Smooth muscle cell (in vitro differentiated cells): ENCODE measurements around the gene PRMT2. TPM values are rescaled to one million over a fixed set of nuclear protein-coding genes. Genes with fewer than 3 reads are reported as not detected.

Experiments used
- DNase-seq: peaks from one replicate; lab custom pipeline; 2025; ENCODE audit not compliant: unreplicated experiment; lab: John Stamatoyannopoulos, UW
- H2AFZ ChIP-seq: fragments of 200-600 bp; sonication (generic); 2 replicates; pipeline ENCODE4 v1.6.0; 2016; ENCODE audit warnings: antibody characterized with exemption, low read depth, mild to moderate bottlenecking
- H3F3A ChIP-seq: fragments of 200-600 bp; sonication (generic); 2 replicates; pipeline ENCODE4 v1.6.0; 2017; ENCODE audit warnings: antibody characterized with exemption, low read depth
- H3K27ac ChIP-seq: fragments of 200-600 bp; sonication (generic); 2 replicates; pipeline ENCODE4 v1.5.1; 2016; ENCODE audit warnings: low read depth, mild to moderate bottlenecking
- H3K27me3 ChIP-seq: fragments of 200-600 bp; sonication (generic); 2 replicates; pipeline ENCODE4 v1.6.1; 2016; ENCODE audit warnings: low read depth, mild to moderate bottlenecking
- H3K36me3 ChIP-seq: fragments of 200-600 bp; sonication (generic); 2 replicates; pipeline ENCODE4 v1.5.1; 2016; ENCODE audit warnings: low read depth
- H3K4me1 ChIP-seq: fragments of 200-600 bp; sonication (generic); 2 replicates; pipeline ENCODE4 v1.5.1; 2016; ENCODE audit warnings: low read depth
- H3K4me2 ChIP-seq: fragments of 200-600 bp; sonication (generic); 2 replicates; pipeline ENCODE4 v1.6.0; 2016; ENCODE audit warnings: mild to moderate bottlenecking
- H3K4me3 ChIP-seq: fragments of 200-600 bp; sonication (generic); 2 replicates; pipeline ENCODE4 v1.5.1; 2016; ENCODE audit warnings: mild to moderate bottlenecking
- H3K79me2 ChIP-seq: fragments of 200-600 bp; sonication (generic); 2 replicates; pipeline ENCODE4 v1.6.0; 2016; ENCODE audit warnings: low read depth, mild to moderate bottlenecking
- H3K9ac ChIP-seq: fragments of 200-600 bp; sonication (generic); 2 replicates; pipeline ENCODE4 v1.6.0; 2016; ENCODE audit warnings: low read depth
- H3K9me3 ChIP-seq: fragments of 200-600 bp; sonication (generic); replicated peaks from 2 replicates; pipeline ENCODE4 v1.5.1; 2016; ENCODE audit warnings: low read depth
- H4K20me1 ChIP-seq: fragments of 200-600 bp; sonication (generic); 2 replicates; pipeline ENCODE4 v1.6.0; 2016; ENCODE audit warnings: low read depth
- CTCF ChIP-seq: fragments of 200-600 bp; sonication (generic); IDR thresholded peaks from 2 replicates; pipeline ENCODE4 v1.5.1; 2017; ENCODE audit warnings: borderline replicate concordance, mild to moderate bottlenecking, antibody characterized with exemption; ENCODE audit not compliant: insufficient read depth, poor library complexity, severe bottlenecking
- WGBS: methylation state at CpG from one replicate; pipeline ENCODE4 v1.1.7; 2016; ENCODE audit warnings: low lambda C conversion rate; 5-methylcytosine and 5-hydroxymethylcytosine counted together
- polyA plus RNA-seq: library from polyadenylated mRNA; unstranded; fragments of >200 nt; fragmentation: Nextera tagmentation; extraction: Ambion mirVana; gene quantifications from 2 replicates; pipeline ENCODE4 v1.2.1, GENCODE V29; 2016
- total RNA-seq: library from RNA; depleted of rRNA; stranded (reverse); fragments of >200 nt; gene quantifications from 2 replicates; pipeline ENCODE4 v1.2.3, GENCODE V29; 2014

PRMT2 gene
- total and polyA plus RNA-seq, 2 experiments from 2014 or later, result 61.9 to 97.9 TPM

- Histone ChIP-seq H3K36me3 (no peaks in the 10 kb centered on the region), H3F3A (no peaks in the 10 kb centered on the region), H3K4me3 (no peak within 1 kb of the TSS), H4K20me1 (no peaks in the 10 kb centered on the region), H3K9me3 (no peaks in the 10 kb centered on the region), H3K27me3 (no peaks in the 10 kb centered on the region), H3K9ac (no peak within 1 kb of the TSS), H3K79me2 (no peaks in the 10 kb centered on the region), H3K27ac (no peak within 1 kb of the TSS), H2AFZ (peak within 1 kb of the TSS; percentile 33), H3K4me2 (no peak within 1 kb of the TSS), H3K4me1 (peaks cover 13% of the 10 kb centered on the region)
- no peak for TF ChIP-seq CTCF
- 84% methylated on average over 15 of the region's 15 CpGs for WGBS
- DNase-seq, result no peak
Measured at GRCh38 chr21:46604975-46605766, 30.3 kb upstream of the PRMT2 start, which contains the start of gene S100B. S100B (minus strand) TSS chr21:46605082; CDS start chr21:46602415, 2,667 bp downstream.

- H3K27ac ChIP-seq, result no peak overlapping the region
- no peak for DNase-seq
- H3K9ac ChIP-seq, result no peak overlapping the region
- no peaks in the 10 kb centered on the region for H4K20me1 ChIP-seq
- no peak overlapping the region for H2AFZ ChIP-seq
- no peaks in the 10 kb centered on the region for H3K36me3 ChIP-seq
- H3K4me2 ChIP-seq, result no peak overlapping the region
- 91% methylated on average over 14 of the region's 14 CpGs for WGBS
- peaks cover 3% of the 10 kb centered on the region for H3K9me3 ChIP-seq
- H3F3A ChIP-seq, result no peaks in the 10 kb centered on the region
- no peak overlapping the region for H3K4me3 ChIP-seq
- H3K27me3 ChIP-seq, result no peaks in the 10 kb centered on the region
- H3K4me1 ChIP-seq, result peaks cover 13% of the 10 kb centered on the region
- TF ChIP-seq CTCF, result no peak
- no peaks in the 10 kb centered on the region for H3K79me2 ChIP-seq
Measured at GRCh38 chr21:46605767-46606426, 29.6 kb upstream of the PRMT2 start.

GRCh38 chr21:46606427-46606813 is 29.1 kb upstream of the PRMT2 start:
- Histone ChIP-seq H3K27ac (no peak overlapping the region), H3K4me1 (peaks cover 13% of the 10 kb centered on the region), H3K4me2 (no peak overlapping the region), H3F3A (no peaks in the 10 kb centered on the region), H3K36me3 (no peaks in the 10 kb centered on the region), H3K9me3 (peaks cover 5% of the 10 kb centered on the region), H3K9ac (no peak overlapping the region), H3K79me2 (no peaks in the 10 kb centered on the region), H4K20me1 (no peaks in the 10 kb centered on the region), H2AFZ (no peak overlapping the region), H3K27me3 (no peaks in the 10 kb centered on the region), H3K4me3 (no peak overlapping the region)
- no peak for DNase-seq
- TF ChIP-seq CTCF, result no peak
- 91% methylated on average over 7 of the region's 7 CpGs for WGBS
